DOHH2 (cell line): ENCODE measurements around the gene SAP130.

ENCODE experiments used
- H3F3A ChIP-seq: fragments of 200-600 bp; sonication (generic), shearing (Covaris generic); 2 replicates; pipeline ENCODE4 v1.6.0; 2016; ENCODE audit warnings: antibody characterized with exemption, mild to moderate bottlenecking; ENCODE audit not compliant: control insufficient read depth, insufficient read depth
- H3K27ac ChIP-seq: fragments of 200-600 bp; sonication (generic); 2 replicates; pipeline ENCODE4 v1.5.1; 2014; ENCODE audit warnings: low read depth, mild to moderate bottlenecking, low read length, moderate library complexity
- H3K27me3 ChIP-seq: fragments of 200-600 bp; sonication (generic); 2 replicates; pipeline ENCODE4 v1.6.1; 2014; ENCODE audit warnings: mild to moderate bottlenecking, low read length, mixed read lengths; ENCODE audit not compliant: control insufficient read depth
- H3K36me3 ChIP-seq: fragments of 200-600 bp; sonication (generic); 2 replicates; pipeline ENCODE4 v1.6.1; 2014; ENCODE audit warnings: mild to moderate bottlenecking, low read length, moderate library complexity, mixed read lengths; ENCODE audit not compliant: control insufficient read depth
- H3K4me1 ChIP-seq: fragments of 200-600 bp; sonication (generic); 2 replicates; pipeline ENCODE4 v1.6.1; 2014; ENCODE audit warnings: mild to moderate bottlenecking, low read length, mixed read lengths; ENCODE audit not compliant: control insufficient read depth
- H3K4me2 ChIP-seq: fragments of 200-600 bp; sonication (generic); 2 replicates; pipeline ENCODE4 v1.6.0; 2014; ENCODE audit warnings: mild to moderate bottlenecking, low read length, moderate library complexity
- H3K4me3 ChIP-seq: fragments of 200-600 bp; sonication (generic); 2 replicates; pipeline ENCODE4 v1.5.1; 2014; ENCODE audit warnings: mild to moderate bottlenecking, low read length, mixed read lengths
- H3K79me2 ChIP-seq: fragments of 200-600 bp; sonication (generic); 2 replicates; pipeline ENCODE4 v1.6.1; 2014; ENCODE audit warnings: mild to moderate bottlenecking, low read length, mixed read lengths; ENCODE audit not compliant: control insufficient read depth
- H3K9me2 ChIP-seq: fragments of 200-600 bp; sonication (generic); replicated peaks from 2 replicates; pipeline ENCODE4 v1.6.1; 2014; ENCODE audit warnings: mild to moderate bottlenecking, low read length, mixed read lengths; ENCODE audit not compliant: control insufficient read depth
- H3K9me3 ChIP-seq: fragments of 200-600 bp; sonication (generic); 2 replicates; pipeline ENCODE4 v1.6.1; 2014; ENCODE audit warnings: antibody characterized with exemption, low read length, mixed read lengths; ENCODE audit not compliant: control insufficient read depth, insufficient read depth
- H4K20me1 ChIP-seq: fragments of 200-600 bp; sonication (generic); 2 replicates; pipeline ENCODE4 v1.6.0; 2014; ENCODE audit warnings: low read depth, mild to moderate bottlenecking, antibody characterized with exemption, low read length, moderate library complexity; ENCODE audit not compliant: control insufficient read depth, insufficient read depth
- EZH2phosphoT487 ChIP-seq: fragments of 200-600 bp; sonication (generic); IDR thresholded peaks from 2 replicates; pipeline ENCODE4 v1.6.1; 2017; ENCODE audit warnings: borderline replicate concordance, mild to moderate bottlenecking, antibody characterized with exemption, low read length, moderate library complexity, mixed read lengths
- TF ChIP-seq, protein P1 (sequence below): fragments of 200-600 bp; sonication (generic); IDR thresholded peaks from one replicate; pipeline ENCODE4 v1.5.1; 2014; ENCODE audit warnings: antibody characterized with exemption, mild to moderate bottlenecking, low read depth, low read length; ENCODE audit not compliant: poor library complexity, severe bottlenecking

Gene SAP130

DNA sequence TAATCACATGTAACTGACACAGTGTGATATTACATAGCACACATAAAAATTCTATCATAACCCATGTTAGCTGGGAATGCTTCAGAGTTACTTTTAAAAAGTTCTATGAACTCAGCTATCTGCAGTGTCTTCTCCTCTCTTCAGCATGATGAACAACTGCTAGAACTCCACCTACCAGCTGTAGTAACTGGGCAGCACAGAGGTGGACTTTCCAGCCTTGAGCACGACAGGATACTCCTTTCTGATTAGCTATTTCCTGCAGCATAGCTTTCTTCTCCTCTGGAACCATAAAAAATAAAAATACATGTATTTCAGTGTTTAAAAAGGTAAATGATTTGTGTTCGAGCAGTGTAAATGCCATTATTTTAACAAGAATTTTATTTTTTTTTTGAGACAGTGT lies 82.6 kb downstream of the SAP130 start:
- H3K4me1 ChIP-seq = peaks cover 3% of the 10 kb centered on the region; the same call in 1 of the 2 replicates
- H3K79me2 ChIP-seq = no peaks in the 10 kb centered on the region
- no peaks in the 10 kb centered on the region for H4K20me1 ChIP-seq
- no peak overlapping the region for H3K4me3 ChIP-seq
- H3K9me3 ChIP-seq = no peaks in the 10 kb centered on the region
- TF ChIP-seq EZH2phosphoT487 = no peak
- TF ChIP-seq, protein P1, sequence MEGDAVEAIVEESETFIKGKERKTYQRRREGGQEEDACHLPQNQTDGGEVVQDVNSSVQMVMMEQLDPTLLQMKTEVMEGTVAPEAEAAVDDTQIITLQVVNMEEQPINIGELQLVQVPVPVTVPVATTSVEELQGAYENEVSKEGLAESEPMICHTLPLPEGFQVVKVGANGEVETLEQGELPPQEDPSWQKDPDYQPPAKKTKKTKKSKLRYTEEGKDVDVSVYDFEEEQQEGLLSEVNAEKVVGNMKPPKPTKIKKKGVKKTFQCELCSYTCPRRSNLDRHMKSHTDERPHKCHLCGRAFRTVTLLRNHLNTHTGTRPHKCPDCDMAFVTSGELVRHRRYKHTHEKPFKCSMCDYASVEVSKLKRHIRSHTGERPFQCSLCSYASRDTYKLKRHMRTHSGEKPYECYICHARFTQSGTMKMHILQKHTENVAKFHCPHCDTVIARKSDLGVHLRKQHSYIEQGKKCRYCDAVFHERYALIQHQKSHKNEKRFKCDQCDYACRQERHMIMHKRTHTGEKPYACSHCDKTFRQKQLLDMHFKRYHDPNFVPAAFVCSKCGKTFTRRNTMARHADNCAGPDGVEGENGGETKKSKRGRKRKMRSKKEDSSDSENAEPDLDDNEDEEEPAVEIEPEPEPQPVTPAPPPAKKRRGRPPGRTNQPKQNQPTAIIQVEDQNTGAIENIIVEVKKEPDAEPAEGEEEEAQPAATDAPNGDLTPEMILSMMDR = no peak
- no peaks in the 10 kb centered on the region for H3K9me2 ChIP-seq
- H3K27ac ChIP-seq = no peak overlapping the region
- peaks cover 74% of the 10 kb centered on the region for H3K36me3 ChIP-seq
- no peaks in the 10 kb centered on the region for H3F3A ChIP-seq
- H3K27me3 ChIP-seq = no peaks in the 10 kb centered on the region
- no peak overlapping the region for H3K4me2 ChIP-seq

DNA sequence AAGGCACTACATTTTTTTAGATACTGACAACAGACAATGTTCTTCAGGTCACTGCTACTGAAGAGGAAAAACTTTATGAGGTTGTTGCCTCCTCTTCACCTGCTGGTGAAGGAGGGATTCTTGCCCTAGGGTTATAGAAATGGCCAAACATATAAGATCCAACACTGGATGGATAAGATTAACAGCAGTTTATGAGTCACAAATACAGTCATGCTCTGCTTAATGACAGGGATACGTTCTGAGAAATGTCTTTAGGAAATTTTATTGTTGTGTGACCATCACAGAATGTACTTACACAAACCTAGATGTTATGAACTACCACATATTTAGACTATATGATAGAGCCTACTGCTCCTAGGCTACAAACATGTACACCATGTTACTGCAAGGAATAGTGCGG lies 84.7 kb downstream of the SAP130 start:
- Histone ChIP-seq H3K4me1 (no peaks in the 10 kb centered on the region), H3K79me2 (no peaks in the 10 kb centered on the region), H4K20me1 (no peaks in the 10 kb centered on the region), H3K9me3 (no peaks in the 10 kb centered on the region), H3K4me3 (no peak overlapping the region), H3K27me3 (no peaks in the 10 kb centered on the region), H3F3A (no peaks in the 10 kb centered on the region), H3K4me2 (no peak overlapping the region), H3K36me3 (peaks cover 57% of the 10 kb centered on the region), H3K9me2 (no peaks in the 10 kb centered on the region), H3K27ac (no peak overlapping the region)
- TF ChIP-seq, protein P1 = no peak
- no peak for TF ChIP-seq EZH2phosphoT487

- Histone ChIP-seq H4K20me1 (no peaks in the 10 kb centered on the region), H3K4me2 (no peak overlapping the region), H3F3A (no peaks in the 10 kb centered on the region), H3K9me2 (no peaks in the 10 kb centered on the region), H3K79me2 (no peaks in the 10 kb centered on the region), H3K9me3 (no peaks in the 10 kb centered on the region), H3K4me1 (no peaks in the 10 kb centered on the region), H3K36me3 (peaks cover 48% of the 10 kb centered on the region), H3K27me3 (no peaks in the 10 kb centered on the region), H3K27ac (no peak overlapping the region), H3K4me3 (no peak overlapping the region)
- TF ChIP-seq EZH2phosphoT487 = no peak
- TF ChIP-seq, protein P1 = no peak
Measured at GRCh38 chr2:127942002-127942401, 85.9 kb downstream of the SAP130 start.

DNA sequence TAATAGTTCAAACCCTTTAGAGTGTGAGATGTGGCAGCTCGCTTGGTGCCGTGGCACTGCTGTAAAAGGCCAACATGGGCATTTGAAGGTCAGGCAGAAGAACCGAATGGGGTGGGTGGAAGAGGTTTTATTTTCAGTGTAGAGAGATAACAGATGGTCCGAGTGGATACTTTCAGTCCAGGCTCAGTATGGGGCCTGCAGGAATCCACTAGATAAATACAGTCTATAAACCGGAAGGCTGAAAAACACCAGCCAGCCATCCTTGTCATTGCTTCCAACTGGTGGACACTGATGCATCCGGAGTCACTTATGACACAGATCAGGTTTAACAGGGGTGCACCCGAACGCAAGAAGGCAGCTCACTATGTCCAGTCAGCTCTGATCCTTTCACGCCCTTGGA lies 86.4 kb downstream of the SAP130 start:
- no peak overlapping the region for H3K27ac ChIP-seq
- peaks cover 45% of the 10 kb centered on the region for H3K36me3 ChIP-seq
- H4K20me1 ChIP-seq = no peaks in the 10 kb centered on the region
- no peaks in the 10 kb centered on the region for H3K27me3 ChIP-seq
- no peak for TF ChIP-seq EZH2phosphoT487
- TF ChIP-seq, protein P1 = no peak
- no peak overlapping the region for H3K4me3 ChIP-seq
- H3K4me2 ChIP-seq = no peak overlapping the region
- no peaks in the 10 kb centered on the region for H3K79me2 ChIP-seq
- no peaks in the 10 kb centered on the region for H3F3A ChIP-seq
- H3K9me2 ChIP-seq = no peaks in the 10 kb centered on the region
- no peaks in the 10 kb centered on the region for H3K9me3 ChIP-seq
- no peaks in the 10 kb centered on the region for H3K4me1 ChIP-seq
